ENCODE data around the gene ARRB1. TPM values are rescaled to one million over a fixed set of nuclear protein-coding genes. Genes with fewer than 3 reads are reported as not detected.
"Not testable (repeated sequence)": the region's sequence is repeated elsewhere in the genome, so short reads cannot be mapped to it uniquely, and the experiment has no call there.

The ARRB1 gene
- total and polyA plus RNA-seq, 4 donors, result 5.8 to 76.1 (median 21.0) TPM

- ATAC-seq (ENCODE audit: low FRiP score) (no peak), DNase-seq (peak in 1 of 2 donors; percentile 42)
- Histone ChIP-seq H3K27me3 (ENCODE audit: control insufficient read depth in 1 of 2, insufficient read depth in 2 of 2, low read length in 1 of 2) (no peaks in the 10 kb centered on the region), H3K4me3 (ENCODE audit: low read length in 2 of 2) (no peak overlapping the region), H3K9me3 (ENCODE audit: control insufficient read depth, low read length) (peaks cover 3% of the 10 kb centered on the region), H3K36me3 (ENCODE audit: control insufficient read depth in 1 of 2, insufficient read depth in 2 of 2, low read length in 1 of 2) (no peaks in the 10 kb centered on the region), H3K4me1 (ENCODE audit: control insufficient read depth in 1 of 2, insufficient read depth in 2 of 2, low read length in 2 of 2) (no peaks in the 10 kb centered on the region), H3K27ac (ENCODE audit: low read depth in 1 of 2, low read length in 2 of 2) (no peak overlapping the region)
- 83% methylated on average over 9 of the region's 9 CpGs for WGBS, 2 donors
- intact Hi-C loops (cut with DNase I), result no loop called here
These were observed 24.7 kb upstream of the ARRB1 start for GRCh38 chr11:75376175-75376574.

GRCh38 chr11:75375626-75376025 is 24.2 kb upstream of the ARRB1 start:
- WGBS, 2 donors, result 85 to 88% methylated on average over 8 of the region's 8 CpGs
- ATAC-seq (ENCODE audit: low FRiP score), result no peak
- no peak overlapping the region for H3K4me3 ChIP-seq (ENCODE audit: low read length in 2 of 2)

GRCh38 chr11:75374646-75375045 is 23.2 kb upstream of the ARRB1 start:
- no peaks in the 10 kb centered on the region for H3K36me3 ChIP-seq (ENCODE audit: control insufficient read depth in 1 of 2, insufficient read depth in 2 of 2, low read length in 1 of 2)
- WGBS, 2 donors, result 93 to 98% methylated on average over 4 of the region's 4 CpGs
- DNase-seq (peak in 1 of 2 donors; percentile 49), ATAC-seq (ENCODE audit: low FRiP score) (no peak)
- H3K9me3 ChIP-seq (ENCODE audit: control insufficient read depth, low read length), result peaks cover 3% of the 10 kb centered on the region
- no peaks in the 10 kb centered on the region for H3K27me3 ChIP-seq (ENCODE audit: control insufficient read depth in 1 of 2, insufficient read depth in 2 of 2, low read length in 1 of 2)
- H3K4me1 ChIP-seq (ENCODE audit: control insufficient read depth in 1 of 2, insufficient read depth in 2 of 2, low read length in 2 of 2), result no peaks in the 10 kb centered on the region
- no peak overlapping the region for H3K4me3 ChIP-seq (ENCODE audit: low read length in 2 of 2)
- H3K27ac ChIP-seq (ENCODE audit: low read depth in 1 of 2, low read length in 2 of 2), result no peak overlapping the region
- intact Hi-C loops (cut with DNase I), result no loop called here

More at GRCh38 chr11:75375626-75376025, 24.2 kb upstream of the ARRB1 start:
- no peaks in the 10 kb centered on the region for H3K27me3 ChIP-seq (ENCODE audit: control insufficient read depth in 1 of 2, insufficient read depth in 2 of 2, low read length in 1 of 2)
- peak in 1 of 2 donors; percentile 40 for DNase-seq
- intact Hi-C loops (cut with DNase I), result no loop called here
- H3K27ac ChIP-seq (ENCODE audit: low read depth in 1 of 2, low read length in 2 of 2), result no peak overlapping the region
- H3K36me3 ChIP-seq (ENCODE audit: control insufficient read depth in 1 of 2, insufficient read depth in 2 of 2, low read length in 1 of 2), result no peaks in the 10 kb centered on the region
- no peaks in the 10 kb centered on the region for H3K4me1 ChIP-seq (ENCODE audit: control insufficient read depth in 1 of 2, insufficient read depth in 2 of 2, low read length in 2 of 2)
- H3K9me3 ChIP-seq (ENCODE audit: control insufficient read depth, low read length), result peaks cover 3% of the 10 kb centered on the region

DNA sequence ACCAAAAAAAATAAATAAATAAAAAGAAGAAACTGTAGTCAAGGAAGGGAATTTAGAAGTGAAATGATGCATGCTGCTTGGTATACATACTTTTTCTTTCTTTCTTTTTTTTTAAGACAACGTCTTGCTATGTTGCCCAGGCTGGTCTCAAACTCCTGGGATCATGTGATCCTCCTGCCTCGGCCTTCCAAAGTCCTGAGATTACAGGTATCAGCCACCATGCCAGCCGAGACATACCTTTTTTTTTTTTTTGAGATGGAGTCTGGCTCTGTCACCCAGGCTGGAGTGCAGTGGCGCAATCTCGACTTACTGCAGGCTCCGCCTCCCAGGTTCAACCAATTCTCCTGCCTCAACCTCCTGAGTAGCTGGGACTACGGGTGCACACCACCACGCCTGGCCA is 21.7 kb upstream of the ARRB1 start:
- no peaks in the 10 kb centered on the region for H3K36me3 ChIP-seq (ENCODE audit: control insufficient read depth in 1 of 2, insufficient read depth in 2 of 2, low read length in 1 of 2)
- H3K27me3 ChIP-seq (ENCODE audit: control insufficient read depth in 1 of 2, insufficient read depth in 2 of 2, low read length in 1 of 2), result no peaks in the 10 kb centered on the region
- H3K4me3 ChIP-seq (ENCODE audit: low read length in 2 of 2), result no peak overlapping the region
- 85 to 91% methylated on average over 8 of the region's 8 CpGs for WGBS, 2 donors
- intact Hi-C loops (cut with DNase I), result no loop called here
- no peak overlapping the region for H3K27ac ChIP-seq (ENCODE audit: low read depth in 1 of 2, low read length in 2 of 2)
- H3K4me1 ChIP-seq (ENCODE audit: control insufficient read depth in 1 of 2, insufficient read depth in 2 of 2, low read length in 2 of 2), result no peaks in the 10 kb centered on the region
- peaks cover 4% of the 10 kb centered on the region for H3K9me3 ChIP-seq (ENCODE audit: control insufficient read depth, low read length)
- peak in 1 of 2 donors; percentile 3 for DNase-seq
- no peak for ATAC-seq (ENCODE audit: low FRiP score)

DNA sequence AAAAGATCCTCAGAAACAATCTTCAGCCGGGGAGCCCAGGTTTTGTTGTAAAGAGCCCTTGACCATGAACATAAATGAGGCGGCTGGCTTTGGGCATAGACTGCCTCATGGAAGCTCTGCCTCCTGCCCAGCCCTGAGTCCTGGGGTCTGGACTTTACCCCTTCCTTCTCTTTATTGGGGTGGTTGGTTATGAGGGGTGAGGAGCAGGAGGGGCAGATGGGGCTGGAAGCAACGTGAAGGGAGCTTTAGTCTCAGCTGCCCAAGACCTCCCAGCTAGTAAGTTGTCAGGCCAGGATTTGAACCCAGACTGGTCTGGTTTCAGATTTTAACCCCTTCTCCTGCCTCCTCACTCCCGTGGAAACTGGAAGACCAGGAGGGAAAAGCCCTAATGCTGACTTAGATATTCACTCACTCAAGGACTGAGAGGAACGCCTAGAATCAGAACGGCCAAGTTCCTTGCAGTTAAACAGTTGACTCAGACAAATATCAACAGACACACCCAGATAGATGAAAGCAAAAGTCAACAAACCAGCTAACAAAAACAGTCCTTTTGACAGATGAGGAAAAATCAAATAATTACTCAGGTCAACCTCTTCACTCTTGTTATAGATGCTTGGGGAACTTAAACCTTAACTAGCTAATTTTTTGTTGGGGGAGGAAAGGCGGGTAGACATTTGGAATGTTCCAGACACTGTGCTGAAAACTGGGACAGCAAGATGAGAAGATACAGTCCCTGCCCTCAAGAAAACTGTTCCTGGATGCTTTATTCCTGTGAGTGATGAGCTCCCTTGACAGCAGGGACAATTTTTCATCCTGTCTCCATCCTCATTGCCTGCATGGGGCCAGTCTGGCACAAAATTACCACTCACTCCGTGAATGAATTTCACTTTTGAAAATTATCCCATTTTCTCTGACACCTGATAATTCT is 20.8 kb upstream of the ARRB1 start:
- H3K36me3 ChIP-seq (ENCODE audit: control insufficient read depth in 1 of 2, insufficient read depth in 2 of 2, low read length in 1 of 2), result no peaks in the 10 kb centered on the region
- no peaks in the 10 kb centered on the region for H3K4me1 ChIP-seq (ENCODE audit: control insufficient read depth in 1 of 2, insufficient read depth in 2 of 2, low read length in 2 of 2)
- ATAC-seq (ENCODE audit: low FRiP score) (no peak), DNase-seq (peak in 1 of 2 donors; percentile 16)
- no peak overlapping the region for H3K4me3 ChIP-seq (ENCODE audit: low read length in 2 of 2)
- no peak overlapping the region for H3K27ac ChIP-seq (ENCODE audit: low read depth in 1 of 2, low read length in 2 of 2)
- WGBS, 2 donors, result 44 to 46% methylated on average over 8 of the region's 8 CpGs
- intact Hi-C loops (cut with DNase I), result no loop called here
- H3K9me3 ChIP-seq (ENCODE audit: control insufficient read depth, low read length), result peaks cover 4% of the 10 kb centered on the region
- H3K27me3 ChIP-seq (ENCODE audit: control insufficient read depth in 1 of 2, insufficient read depth in 2 of 2, low read length in 1 of 2), result no peaks in the 10 kb centered on the region

GRCh38 chr11:75369560-75370255 is 18.2 kb upstream of the ARRB1 start:
- intact Hi-C loops (cut with DNase I), result no loop called here
- Histone ChIP-seq H3K27ac (ENCODE audit: low read depth in 1 of 2, low read length in 2 of 2) (no peak overlapping the region), H3K9me3 (ENCODE audit: control insufficient read depth, low read length) (peaks cover 4% of the 10 kb centered on the region), H3K27me3 (ENCODE audit: control insufficient read depth in 1 of 2, insufficient read depth in 2 of 2, low read length in 1 of 2) (no peaks in the 10 kb centered on the region), H3K36me3 (ENCODE audit: control insufficient read depth in 1 of 2, insufficient read depth in 2 of 2, low read length in 1 of 2) (no peaks in the 10 kb centered on the region), H3K4me3 (ENCODE audit: low read length in 2 of 2) (no peak overlapping the region), H3K4me1 (ENCODE audit: control insufficient read depth in 1 of 2, insufficient read depth in 2 of 2, low read length in 2 of 2) (no peaks in the 10 kb centered on the region)
- ATAC-seq (ENCODE audit: low FRiP score) (no peak), DNase-seq (peak; percentile 26 to 69)
- 67 to 79% methylated on average over 6 of the region's 6 CpGs for WGBS, 2 donors

GRCh38 chr11:75366826-75367225 is 15.4 kb upstream of the ARRB1 start:
- H3K4me3 ChIP-seq (ENCODE audit: low read length in 2 of 2); H3K36me3 ChIP-seq (ENCODE audit: control insufficient read depth in 1 of 2, insufficient read depth in 2 of 2, low read length in 1 of 2); H3K4me1 ChIP-seq (ENCODE audit: control insufficient read depth in 1 of 2, insufficient read depth in 2 of 2, low read length in 2 of 2); ATAC-seq (ENCODE audit: low FRiP score); intact Hi-C loops (cut with DNase I); H3K27ac ChIP-seq (ENCODE audit: low read depth in 1 of 2, low read length in 2 of 2); H3K9me3 ChIP-seq (ENCODE audit: control insufficient read depth, low read length); H3K27me3 ChIP-seq (ENCODE audit: control insufficient read depth in 1 of 2, insufficient read depth in 2 of 2, low read length in 1 of 2): not testable (repeated sequence)
- WGBS, 2 donors, result 90 to 95% methylated on average over 5 of the region's 5 CpGs
- DNase-seq, result peak; percentile 17 to 37

DNA sequence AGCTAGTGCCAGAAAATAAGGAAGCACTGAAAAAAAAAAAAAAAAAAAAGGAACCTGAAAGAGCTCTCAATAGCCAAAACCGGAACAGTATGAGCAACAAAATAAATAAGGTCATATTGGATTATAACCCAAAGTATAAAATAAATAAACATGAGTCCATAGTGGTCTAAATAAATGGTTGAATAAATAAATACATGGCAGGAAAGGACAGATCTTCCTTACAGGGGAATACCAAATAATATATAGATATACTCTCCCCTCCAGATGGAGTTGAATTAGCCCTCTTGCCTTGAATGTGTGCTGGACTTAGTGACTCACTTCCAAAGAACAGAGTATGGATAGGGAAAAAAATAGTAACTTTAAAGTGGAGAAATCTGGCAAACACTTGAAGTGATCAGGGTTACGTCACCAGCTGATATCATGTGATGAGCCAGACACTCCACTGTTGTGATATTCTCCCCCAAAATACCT is 14.3 kb upstream of the ARRB1 start:
- Histone ChIP-seq H3K9me3 (ENCODE audit: control insufficient read depth, low read length) (peaks cover 1% of the 10 kb centered on the region), H3K27me3 (ENCODE audit: control insufficient read depth in 1 of 2, insufficient read depth in 2 of 2, low read length in 1 of 2) (no peaks in the 10 kb centered on the region), H3K36me3 (ENCODE audit: control insufficient read depth in 1 of 2, insufficient read depth in 2 of 2, low read length in 1 of 2) (no peaks in the 10 kb centered on the region), H3K27ac (ENCODE audit: low read depth in 1 of 2, low read length in 2 of 2) (no peak overlapping the region), H3K4me1 (ENCODE audit: control insufficient read depth in 1 of 2, insufficient read depth in 2 of 2, low read length in 2 of 2) (no peaks in the 10 kb centered on the region), H3K4me3 (ENCODE audit: low read length in 2 of 2) (no peak overlapping the region)
- peak in 1 of 2 donors; percentile 12 for DNase-seq
- intact Hi-C loops (cut with DNase I), result no loop called here
- WGBS, 2 donors, result 47 to 50% methylated on average over 2 of the region's 2 CpGs
- ATAC-seq (ENCODE audit: low FRiP score), result no peak
